ENCODE measurements around the gene NCKAP5. TPM values are rescaled to one million over a fixed set of nuclear protein-coding genes. Genes with fewer than 3 reads are reported as not detected.
"Not testable (repeated sequence)": the region's sequence is repeated elsewhere in the genome, so short reads cannot be mapped to it uniquely, and the experiment has no call there.

Gene NCKAP5
- total RNA-seq, 1 donor from 2014 or later: 7.9 TPM

GRCh38 chr2:133530645-133531044 is 37.6 kb downstream of the NCKAP5 start:
- DNase-seq (no peak), ATAC-seq (ENCODE audit: poor library complexity) (no peak)
- intact Hi-C loops (cut with DNase I): no loop called here

DNA sequence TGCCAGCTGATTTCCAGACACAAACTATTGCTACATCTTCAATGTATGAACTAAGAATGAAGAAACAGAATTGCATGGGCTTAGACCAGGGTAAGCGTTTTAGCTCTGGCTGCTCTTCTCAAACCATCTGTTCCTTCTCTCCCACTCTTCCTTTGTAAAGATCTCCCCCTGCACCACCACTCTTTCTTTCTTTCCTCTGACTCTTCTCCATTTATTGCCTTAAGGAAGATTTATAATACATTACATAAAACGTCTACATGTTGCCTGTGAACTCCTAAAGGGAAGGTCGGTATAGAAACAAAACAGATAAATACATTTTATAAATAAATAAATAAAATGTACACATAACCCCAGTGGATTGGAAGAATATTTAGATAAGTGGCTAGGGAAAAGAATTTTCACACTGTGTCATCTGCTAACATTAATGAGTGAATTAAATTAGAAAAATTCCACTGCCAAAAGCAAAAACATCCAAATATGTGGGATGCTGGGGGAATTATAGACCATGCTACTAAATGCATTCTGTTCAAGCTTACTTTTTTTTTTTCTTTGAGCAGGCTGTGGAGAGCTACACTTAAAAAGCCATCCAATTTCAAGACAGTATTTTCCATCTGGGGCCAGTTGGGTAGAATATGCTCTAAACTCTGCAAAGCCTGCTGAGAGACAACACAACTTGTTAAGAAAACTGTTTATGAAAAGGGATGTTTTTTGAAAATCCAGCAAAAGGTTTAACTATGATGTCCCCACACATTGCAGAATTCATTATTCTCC is 41.5 kb downstream of the NCKAP5 start:
- intact Hi-C loops (cut with DNase I): no loop called here
- DNase-seq (no peak), ATAC-seq (ENCODE audit: poor library complexity) (no peak)

- ATAC-seq (ENCODE audit: poor library complexity) (no peak), DNase-seq (no peak)
- intact Hi-C loops (cut with DNase I): no loop called here
These were observed 42.4 kb downstream of the NCKAP5 start for GRCh38 chr2:133525613-133526529.

DNA sequence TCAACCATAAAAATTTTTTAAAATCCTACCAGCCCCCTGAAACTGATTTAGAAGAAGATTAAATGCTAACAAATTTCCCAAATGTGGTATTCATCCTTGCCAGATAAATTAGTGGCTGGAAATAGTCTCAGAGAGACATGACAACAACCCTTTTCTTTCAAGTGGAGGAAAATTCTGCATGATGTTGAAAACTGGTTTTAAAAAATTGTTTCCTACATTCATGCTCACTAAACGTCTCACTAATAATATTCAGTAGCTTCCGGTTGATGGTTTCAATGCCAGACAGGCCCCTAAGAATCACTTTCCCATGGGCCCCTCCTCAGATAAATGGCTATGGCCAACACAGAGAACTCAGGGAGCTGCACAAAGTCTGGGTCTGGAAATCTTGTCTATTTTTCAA is 43.2 kb downstream of the NCKAP5 start:
- DNase-seq (no peak), ATAC-seq (ENCODE audit: poor library complexity) (no peak)
- intact Hi-C loops (cut with DNase I): no loop called here

DNA sequence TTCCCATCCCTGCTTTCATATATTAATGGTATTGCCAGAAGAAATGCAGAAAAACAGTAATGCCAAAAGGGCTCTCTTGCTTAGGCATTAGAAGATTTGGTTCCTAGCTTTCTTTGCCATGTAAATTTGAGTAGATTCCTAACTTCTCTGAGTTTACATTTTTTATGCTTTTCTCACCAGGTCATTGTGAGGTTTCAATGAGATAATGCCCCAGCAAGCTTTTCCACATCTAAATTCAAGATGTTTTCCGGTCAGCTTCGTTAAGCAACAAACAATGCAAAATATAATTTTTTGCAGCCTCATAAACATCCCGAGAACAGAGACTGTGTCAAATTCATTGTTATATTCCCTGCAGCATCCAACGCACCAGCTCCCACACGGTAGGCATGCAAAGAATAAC is 44.9 kb downstream of the NCKAP5 start:
- ATAC-seq (ENCODE audit: poor library complexity) (no peak), DNase-seq (no peak)
- intact Hi-C loops (cut with DNase I): no loop called here

GRCh38 chr2:133522204-133522603 is 46.1 kb downstream of the NCKAP5 start:
- no peak for ATAC-seq (ENCODE audit: poor library complexity)
- DNase-seq: no peak
- intact Hi-C loops (cut with DNase I): no loop called here

DNA sequence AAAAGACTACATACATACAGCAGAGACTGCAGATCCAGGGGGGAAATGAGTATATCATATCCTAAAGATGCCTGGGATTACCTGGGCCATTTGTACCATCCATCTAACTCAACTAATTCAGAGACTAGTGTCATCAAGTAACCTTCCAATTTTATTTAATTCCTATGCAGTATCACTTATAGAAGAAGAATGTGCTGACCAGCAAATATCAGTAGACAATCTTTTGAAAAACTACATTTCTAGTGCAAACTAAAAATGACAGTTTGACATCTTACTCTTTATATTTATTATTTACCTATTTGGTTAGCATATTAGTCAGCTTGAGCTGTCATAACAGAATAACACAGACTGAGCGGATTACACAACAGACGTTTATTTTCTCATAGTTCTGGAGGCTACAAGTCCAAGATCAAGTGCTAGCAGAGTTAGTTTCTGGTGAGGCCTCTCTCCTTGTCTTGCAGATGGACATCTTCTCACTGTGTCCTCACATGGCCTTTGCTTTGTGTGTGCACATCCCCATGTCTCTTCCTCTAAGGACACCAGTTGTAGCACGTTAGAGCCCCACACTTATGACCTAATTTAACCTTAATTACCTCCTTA is 47.0 kb downstream of the NCKAP5 start:
- intact Hi-C loops (cut with DNase I): no loop called here
- no peak for ATAC-seq (ENCODE audit: poor library complexity)
- DNase-seq: no peak

- ATAC-seq (ENCODE audit: poor library complexity); DNase-seq; intact Hi-C loops (cut with DNase I): not testable (repeated sequence)
These were observed 48.6 kb downstream of the NCKAP5 start for GRCh38 chr2:133519677-133520076.

DNA sequence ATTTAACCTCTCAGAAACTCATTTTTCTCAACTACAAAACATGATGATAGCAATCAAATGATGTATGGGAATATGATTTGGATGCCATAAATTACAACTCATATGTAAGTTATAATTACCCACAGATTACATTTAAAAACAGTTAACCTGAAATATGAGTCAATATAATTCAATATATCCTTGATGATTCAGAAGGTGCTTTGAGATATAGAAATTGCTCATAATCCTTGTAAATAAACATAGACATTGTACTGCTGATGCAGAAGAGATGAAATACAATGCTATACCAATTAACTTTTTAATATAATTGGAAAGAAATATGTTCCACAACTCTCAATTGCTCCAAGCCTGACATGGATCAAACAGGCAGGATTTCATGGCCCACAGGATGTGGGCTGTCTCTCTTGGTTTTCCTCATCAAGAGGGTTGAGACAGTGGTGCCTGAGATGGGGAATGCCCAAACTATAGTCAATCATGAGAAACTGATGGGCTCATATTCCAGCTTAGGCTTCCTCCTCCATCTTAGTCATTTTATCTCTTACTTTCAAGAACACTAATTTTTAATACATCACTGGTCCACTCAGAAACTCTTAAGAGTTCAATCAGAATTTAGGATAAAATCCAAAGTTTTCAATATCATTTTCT is 49.4 kb downstream of the NCKAP5 start:
- intact Hi-C loops (cut with DNase I): no loop called here
- ATAC-seq (ENCODE audit: poor library complexity) (no peak), DNase-seq (no peak)

DNA sequence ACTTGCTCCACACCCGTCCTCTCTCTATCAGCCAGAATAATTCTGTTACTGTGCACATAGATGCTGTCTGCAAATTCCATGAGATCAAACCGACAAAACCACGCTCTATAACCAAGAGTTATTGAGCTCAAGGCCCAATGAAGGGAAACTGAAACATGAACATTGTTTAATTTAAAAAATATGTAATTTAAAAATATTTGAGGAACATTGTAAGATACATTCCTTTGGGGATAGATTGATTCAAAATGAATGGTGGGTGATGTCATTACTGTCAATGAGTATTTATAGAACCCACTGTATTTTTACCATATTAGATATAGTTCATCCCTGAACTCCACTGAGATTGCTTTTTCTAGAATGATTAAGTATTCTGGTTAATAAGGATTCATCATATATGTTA is 50.4 kb downstream of the NCKAP5 start:
- ATAC-seq (ENCODE audit: poor library complexity) (no peak), DNase-seq (no peak)
- intact Hi-C loops (cut with DNase I): no loop called here

GRCh38 chr2:133516405-133517026 is 51.7 kb downstream of the NCKAP5 start:
- no peak for ATAC-seq (ENCODE audit: poor library complexity)
- intact Hi-C loops (cut with DNase I): no loop called here
- no peak for DNase-seq

DNA sequence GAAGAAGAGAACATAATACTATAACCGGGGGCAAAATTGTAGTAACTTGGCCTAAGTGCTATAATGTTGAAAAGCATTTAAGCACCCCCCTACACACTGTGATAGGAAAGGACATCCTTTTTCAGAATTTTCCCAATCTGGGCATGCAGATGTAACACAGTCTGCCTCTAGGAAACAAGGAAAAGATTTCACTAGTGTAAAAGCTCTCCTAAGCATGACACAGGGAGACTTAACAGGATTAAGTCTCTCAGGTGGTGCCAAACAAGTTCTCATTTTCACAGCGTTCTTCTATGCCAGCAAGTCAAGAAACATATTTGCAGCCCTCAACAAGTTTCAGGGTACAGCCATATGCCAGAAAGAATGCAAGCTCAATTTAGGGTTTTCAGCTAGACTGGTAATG is 53.0 kb downstream of the NCKAP5 start:
- no peak for DNase-seq
- ATAC-seq (ENCODE audit: poor library complexity): no peak
- intact Hi-C loops (cut with DNase I): no loop called here

DNA sequence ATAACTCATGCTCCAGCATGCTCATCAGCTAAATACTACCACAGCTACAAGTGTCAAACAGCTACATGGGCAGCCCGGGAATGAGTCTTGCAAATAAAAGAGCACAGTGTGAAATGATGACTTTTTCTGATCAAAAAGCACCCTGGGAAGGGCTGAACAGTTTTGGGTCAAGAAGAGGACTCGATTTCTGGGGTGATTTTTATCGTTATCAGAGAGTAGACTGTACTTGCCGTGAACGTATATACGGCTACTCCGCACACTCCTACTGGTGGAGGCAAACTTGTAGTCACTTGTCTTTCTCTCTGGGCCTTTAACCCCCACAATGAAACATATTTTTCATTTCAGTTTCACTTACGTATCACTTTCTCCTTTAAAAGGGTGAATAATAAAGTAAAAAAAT is 54.4 kb downstream of the NCKAP5 start:
- intact Hi-C loops (cut with DNase I): no loop called here
- DNase-seq (no peak), ATAC-seq (ENCODE audit: poor library complexity) (no peak)

DNA sequence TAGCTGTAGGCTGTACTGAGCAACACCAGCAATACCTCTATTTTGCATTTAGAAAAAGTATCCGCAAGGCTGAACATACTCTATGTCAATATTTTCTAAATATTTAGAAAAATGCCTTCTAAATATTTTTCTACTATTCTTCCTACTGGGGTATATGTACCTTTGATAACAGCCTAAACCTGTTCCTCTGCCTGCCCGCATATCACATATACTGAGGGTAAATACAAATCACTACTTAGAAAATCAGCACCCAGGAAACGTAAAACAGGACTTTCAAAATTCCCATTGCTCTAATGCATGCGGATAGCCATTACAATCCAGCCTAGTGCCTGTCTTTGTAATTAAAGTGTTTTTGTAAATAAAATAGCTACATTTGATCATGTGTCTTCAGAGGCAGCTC is 56.1 kb downstream of the NCKAP5 start:
- no peak for DNase-seq
- intact Hi-C loops (cut with DNase I): no loop called here
- ATAC-seq (ENCODE audit: poor library complexity): no peak

DNA sequence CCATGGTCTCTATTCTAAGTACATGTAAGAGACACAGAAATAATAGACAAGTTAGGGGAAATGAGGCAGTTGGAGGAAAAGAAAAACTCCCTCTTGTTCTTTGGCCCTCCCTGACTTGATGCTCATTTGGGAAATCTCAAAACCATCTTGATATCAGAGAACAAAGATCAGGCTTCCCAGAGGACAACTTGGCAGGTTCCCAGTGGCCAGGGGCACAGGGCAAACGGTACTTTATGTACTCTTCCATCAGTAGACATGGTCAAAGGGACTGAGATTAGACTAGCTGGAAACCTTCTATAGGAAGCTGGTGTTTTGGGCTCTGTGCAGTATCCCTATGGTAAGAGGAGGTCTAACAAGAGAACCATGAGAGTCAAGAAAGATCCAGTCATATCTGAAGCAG is 56.6 kb downstream of the NCKAP5 start:
- intact Hi-C loops (cut with DNase I): no loop called here
- no peak for ATAC-seq (ENCODE audit: poor library complexity)
- no peak for DNase-seq

DNA sequence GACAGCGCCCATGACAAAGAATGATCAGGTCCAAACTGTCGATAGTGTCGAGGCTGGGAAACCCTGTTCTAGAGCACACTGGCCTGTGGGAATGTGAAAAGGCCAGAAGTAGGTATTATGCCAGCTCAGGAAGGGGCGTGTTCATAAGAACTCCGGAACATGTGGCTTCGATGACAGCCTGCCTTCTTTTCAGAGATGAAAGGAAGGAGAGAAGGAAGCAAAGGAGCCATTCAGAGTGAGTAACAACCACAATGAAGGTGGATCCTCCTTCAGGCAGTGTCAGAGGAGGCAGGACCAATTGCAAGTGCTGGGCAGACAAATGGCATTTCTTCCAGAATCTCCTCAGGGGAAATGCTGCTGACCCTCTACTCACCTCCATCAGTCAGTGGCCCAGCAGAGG is 58.5 kb downstream of the NCKAP5 start:
- ATAC-seq (ENCODE audit: poor library complexity) (no peak), DNase-seq (no peak)
- intact Hi-C loops (cut with DNase I): no loop called here

GRCh38 chr2:133508546-133509165 is 59.6 kb downstream of the NCKAP5 start:
- ATAC-seq (ENCODE audit: poor library complexity) (no peak), DNase-seq (no peak)
- intact Hi-C loops (cut with DNase I): no loop called here

DNA sequence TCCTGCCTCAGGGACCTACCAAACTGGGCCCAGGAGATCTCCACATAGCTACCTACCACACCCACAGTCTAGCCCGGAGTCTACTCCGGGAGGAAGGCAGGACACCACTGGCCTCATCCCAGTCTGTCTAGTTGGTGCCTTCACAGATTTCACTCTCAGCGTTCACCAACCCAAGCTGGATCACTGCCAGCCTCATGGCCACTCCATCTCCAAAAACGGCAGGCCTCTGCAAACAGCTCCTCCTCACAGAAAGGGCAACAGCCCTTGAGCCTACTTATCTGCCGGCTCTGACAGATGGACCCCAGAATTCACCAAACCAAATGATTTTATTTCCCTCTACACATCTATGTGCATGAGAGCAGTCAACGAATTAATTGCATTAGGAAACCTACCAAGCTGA is 61.3 kb downstream of the NCKAP5 start:
- intact Hi-C loops (cut with DNase I): no loop called here
- ATAC-seq (ENCODE audit: poor library complexity): no peak
- no peak for DNase-seq

All from Right ventricle myocardium superior (tissue), 1 donor.